SK-N-SH treated with all-trans-retinoic acid at 6 μM for 48 hours (cell line): ENCODE data around the gene SMYD4.

Source experiments
- ATAC-seq: fragments of 200-7000 bp; cut with Tn5 transposase; 3 replicates; pipeline ENCODE4 v1.9.1; 2020; ENCODE audit warnings: mild to moderate bottlenecking, moderate library complexity
- ARNTL ChIP-seq: fragments of 450-650 bp; formaldehyde crosslinking; IDR thresholded peaks from 2 replicates; pipeline ENCODE4 v1.5.0; 2020; ENCODE audit warnings: low read depth, mild to moderate bottlenecking, moderate library complexity, borderline replicate concordance
- GLIS3 ChIP-seq: fragments of 250-450 bp; sonication (Bioruptor Pico); IDR thresholded peaks from 2 replicates; pipeline ENCODE4 v1.5.0; 2020; ENCODE audit warnings: mild to moderate bottlenecking, moderate library complexity
- ISL1 ChIP-seq: fragments of 250-450 bp; sonication (Bioruptor Pico); IDR thresholded peaks from 2 replicates; pipeline ENCODE4 v2.1.2; 2022; ENCODE audit warnings: mild to moderate bottlenecking, moderate library complexity
- OSR1 ChIP-seq: fragments of 250-450 bp; sonication (Bioruptor Pico); IDR thresholded peaks from 2 replicates; pipeline ENCODE4 v1.8.0; 2022; ENCODE audit warnings: moderate library complexity, mild to moderate bottlenecking, inconsistent platforms
- PPARA ChIP-seq: fragments of 250-450 bp; sonication (Bioruptor Pico); IDR thresholded peaks from 2 replicates; pipeline ENCODE4 v1.5.0; 2020; ENCODE audit warnings: mild to moderate bottlenecking, borderline replicate concordance
- RARB ChIP-seq: fragments of 250-450 bp; sonication (Bioruptor Pico); IDR thresholded peaks from 2 replicates; pipeline ENCODE4 v1.8.0; 2021; ENCODE audit warnings: mild to moderate bottlenecking, moderate library complexity
- SNAI2 ChIP-seq: fragments of 250-450 bp; sonication (Bioruptor Pico); IDR thresholded peaks from 2 replicates; pipeline ENCODE4 v1.5.0; 2020; ENCODE audit warnings: mild to moderate bottlenecking, moderate library complexity
- TCF4 ChIP-seq: fragments of 250-450 bp; sonication (Bioruptor Pico); IDR thresholded peaks from 2 replicates; pipeline ENCODE4 v1.8.0; 2021; ENCODE audit warnings: mild to moderate bottlenecking, moderate library complexity, borderline replicate concordance
- TOX ChIP-seq: fragments of 250-450 bp; sonication (Bioruptor Pico); IDR thresholded peaks from 2 replicates; pipeline ENCODE4 v1.8.0; 2021; ENCODE audit warnings: mild to moderate bottlenecking, moderate library complexity, borderline replicate concordance
- ZNF565 ChIP-seq: fragments of 450-650 bp; formaldehyde crosslinking; conservative IDR thresholded peaks from 2 replicates; pipeline ENCODE4 v1.5.0; 2020; ENCODE audit warnings: low read depth, mild to moderate bottlenecking, moderate library complexity
- ZNF70 ChIP-seq: fragments of 450-650 bp; formaldehyde crosslinking; IDR thresholded peaks from 2 replicates; pipeline ENCODE4 v1.5.0; 2020; ENCODE audit warnings: mild to moderate bottlenecking, moderate library complexity
- ZNF8 ChIP-seq: fragments of 450-650 bp; formaldehyde crosslinking; IDR thresholded peaks from 2 replicates; pipeline ENCODE4 v1.5.0; 2020; ENCODE audit warnings: mild to moderate bottlenecking, moderate library complexity
- TF ChIP-seq, protein P1 (sequence below): fragments of 250-450 bp; sonication (Bioruptor Pico); IDR thresholded peaks from 2 replicates; pipeline ENCODE4 v1.8.0; 2021; ENCODE audit warnings: low read depth, mild to moderate bottlenecking, moderate library complexity, borderline replicate concordance
- TF ChIP-seq, protein P2 (sequence below): fragments of 250-450 bp; sonication (Bioruptor Pico); IDR thresholded peaks from 2 replicates; pipeline ENCODE4 v1.8.0; 2020; ENCODE audit warnings: mild to moderate bottlenecking, moderate library complexity, borderline replicate concordance
- TF ChIP-seq, protein P3 (sequence below): fragments of 250-450 bp; sonication (Bioruptor Pico); IDR thresholded peaks from 2 replicates; pipeline ENCODE4 v1.5.1; 2020; ENCODE audit warnings: low read depth, mild to moderate bottlenecking, moderate library complexity

The SMYD4 gene, protein sequence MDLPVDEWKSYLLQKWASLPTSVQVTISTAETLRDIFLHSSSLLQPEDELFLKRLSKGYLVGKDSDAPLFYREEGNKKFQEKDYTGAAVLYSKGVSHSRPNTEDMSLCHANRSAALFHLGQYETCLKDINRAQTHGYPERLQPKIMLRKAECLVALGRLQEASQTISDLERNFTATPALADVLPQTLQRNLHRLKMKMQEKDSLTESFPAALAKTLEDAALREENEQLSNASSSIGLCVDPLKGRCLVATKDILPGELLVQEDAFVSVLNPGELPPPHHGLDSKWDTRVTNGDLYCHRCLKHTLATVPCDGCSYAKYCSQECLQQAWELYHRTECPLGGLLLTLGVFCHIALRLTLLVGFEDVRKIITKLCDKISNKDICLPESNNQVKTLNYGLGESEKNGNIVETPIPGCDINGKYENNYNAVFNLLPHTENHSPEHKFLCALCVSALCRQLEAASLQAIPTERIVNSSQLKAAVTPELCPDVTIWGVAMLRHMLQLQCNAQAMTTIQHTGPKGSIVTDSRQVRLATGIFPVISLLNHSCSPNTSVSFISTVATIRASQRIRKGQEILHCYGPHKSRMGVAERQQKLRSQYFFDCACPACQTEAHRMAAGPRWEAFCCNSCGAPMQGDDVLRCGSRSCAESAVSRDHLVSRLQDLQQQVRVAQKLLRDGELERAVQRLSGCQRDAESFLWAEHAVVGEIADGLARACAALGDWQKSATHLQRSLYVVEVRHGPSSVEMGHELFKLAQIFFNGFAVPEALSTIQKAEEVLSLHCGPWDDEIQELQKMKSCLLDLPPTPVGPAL

DNA sequence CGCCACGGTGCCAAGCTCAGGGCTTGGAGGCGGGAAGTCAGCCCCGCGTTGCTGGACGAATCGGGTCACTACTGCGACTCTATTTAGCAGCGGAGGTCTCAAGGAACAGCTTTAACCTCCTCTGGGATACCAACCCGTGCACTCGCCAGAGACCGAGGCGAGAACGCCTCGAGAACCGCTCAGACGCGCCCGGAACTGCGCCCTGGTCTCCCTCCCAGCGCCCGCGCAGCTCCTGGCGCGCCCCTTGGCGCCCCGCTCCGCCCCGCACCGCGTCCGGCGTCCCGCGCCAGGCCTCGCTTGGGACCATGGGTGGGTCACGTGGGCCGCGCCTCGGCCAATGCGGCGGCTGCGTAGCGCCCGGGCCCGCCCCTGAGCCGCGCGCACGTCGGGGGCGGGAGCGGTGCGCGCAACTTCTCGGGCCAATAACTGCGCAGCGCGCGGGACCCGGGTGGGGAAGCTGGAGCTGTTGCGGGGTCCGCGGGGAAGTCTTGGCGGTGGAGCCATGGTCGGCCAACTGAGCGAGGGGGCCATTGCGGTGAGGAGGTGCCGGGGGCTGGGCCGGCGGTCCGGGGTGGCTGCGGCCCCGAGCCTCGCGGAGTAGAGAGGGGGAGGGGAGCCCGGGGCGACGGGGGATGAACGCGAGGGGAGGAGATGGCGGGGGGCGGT is at the start of gene SMYD4, which contains the start of gene RPA1:
SMYD4 (minus strand) TSS at position 311 of the 666 bp plus-strand sequence. CDS start 1,908 bp downstream, outside the sequence.
RPA1 (plus strand) TSS at position 414 of the 666 bp plus-strand sequence; CDS start at position 503, 89 bp downstream.
- TF ChIP-seq, protein P1, sequence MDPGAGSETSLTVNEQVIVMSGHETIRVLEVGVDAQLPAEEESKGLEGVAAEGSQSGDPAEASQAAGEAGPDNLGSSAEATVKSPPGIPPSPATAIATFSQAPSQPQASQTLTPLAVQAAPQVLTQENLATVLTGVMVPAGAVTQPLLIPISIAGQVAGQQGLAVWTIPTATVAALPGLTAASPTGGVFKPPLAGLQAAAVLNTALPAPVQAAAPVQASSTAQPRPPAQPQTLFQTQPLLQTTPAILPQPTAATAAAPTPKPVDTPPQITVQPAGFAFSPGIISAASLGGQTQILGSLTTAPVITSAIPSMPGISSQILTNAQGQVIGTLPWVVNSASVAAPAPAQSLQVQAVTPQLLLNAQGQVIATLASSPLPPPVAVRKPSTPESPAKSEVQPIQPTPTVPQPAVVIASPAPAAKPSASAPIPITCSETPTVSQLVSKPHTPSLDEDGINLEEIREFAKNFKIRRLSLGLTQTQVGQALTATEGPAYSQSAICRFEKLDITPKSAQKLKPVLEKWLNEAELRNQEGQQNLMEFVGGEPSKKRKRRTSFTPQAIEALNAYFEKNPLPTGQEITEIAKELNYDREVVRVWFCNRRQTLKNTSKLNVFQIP (CRISPR knock-in tag), result no peak
- TF ChIP-seq TOX (CRISPR knock-in tag), result no peak
- TF ChIP-seq ZNF8 (CRISPR knock-in tag), result no peak
- no peak for TF ChIP-seq GLIS3 (CRISPR knock-in tag)
- TF ChIP-seq OSR1 (CRISPR knock-in tag), result no peak
- no peak for TF ChIP-seq PPARA (CRISPR knock-in tag)
- TF ChIP-seq, protein P2, sequence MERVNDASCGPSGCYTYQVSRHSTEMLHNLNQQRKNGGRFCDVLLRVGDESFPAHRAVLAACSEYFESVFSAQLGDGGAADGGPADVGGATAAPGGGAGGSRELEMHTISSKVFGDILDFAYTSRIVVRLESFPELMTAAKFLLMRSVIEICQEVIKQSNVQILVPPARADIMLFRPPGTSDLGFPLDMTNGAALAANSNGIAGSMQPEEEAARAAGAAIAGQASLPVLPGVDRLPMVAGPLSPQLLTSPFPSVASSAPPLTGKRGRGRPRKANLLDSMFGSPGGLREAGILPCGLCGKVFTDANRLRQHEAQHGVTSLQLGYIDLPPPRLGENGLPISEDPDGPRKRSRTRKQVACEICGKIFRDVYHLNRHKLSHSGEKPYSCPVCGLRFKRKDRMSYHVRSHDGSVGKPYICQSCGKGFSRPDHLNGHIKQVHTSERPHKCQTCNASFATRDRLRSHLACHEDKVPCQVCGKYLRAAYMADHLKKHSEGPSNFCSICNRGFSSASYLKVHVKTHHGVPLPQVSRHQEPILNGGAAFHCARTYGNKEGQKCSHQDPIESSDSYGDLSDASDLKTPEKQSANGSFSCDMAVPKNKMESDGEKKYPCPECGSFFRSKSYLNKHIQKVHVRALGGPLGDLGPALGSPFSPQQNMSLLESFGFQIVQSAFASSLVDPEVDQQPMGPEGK (CRISPR knock-in tag), result no peak
- TF ChIP-seq SNAI2 (CRISPR knock-in tag), result no peak
- TF ChIP-seq ZNF565 (CRISPR knock-in tag), result no peak
- peak; percentile 100 for ATAC-seq

DNA sequence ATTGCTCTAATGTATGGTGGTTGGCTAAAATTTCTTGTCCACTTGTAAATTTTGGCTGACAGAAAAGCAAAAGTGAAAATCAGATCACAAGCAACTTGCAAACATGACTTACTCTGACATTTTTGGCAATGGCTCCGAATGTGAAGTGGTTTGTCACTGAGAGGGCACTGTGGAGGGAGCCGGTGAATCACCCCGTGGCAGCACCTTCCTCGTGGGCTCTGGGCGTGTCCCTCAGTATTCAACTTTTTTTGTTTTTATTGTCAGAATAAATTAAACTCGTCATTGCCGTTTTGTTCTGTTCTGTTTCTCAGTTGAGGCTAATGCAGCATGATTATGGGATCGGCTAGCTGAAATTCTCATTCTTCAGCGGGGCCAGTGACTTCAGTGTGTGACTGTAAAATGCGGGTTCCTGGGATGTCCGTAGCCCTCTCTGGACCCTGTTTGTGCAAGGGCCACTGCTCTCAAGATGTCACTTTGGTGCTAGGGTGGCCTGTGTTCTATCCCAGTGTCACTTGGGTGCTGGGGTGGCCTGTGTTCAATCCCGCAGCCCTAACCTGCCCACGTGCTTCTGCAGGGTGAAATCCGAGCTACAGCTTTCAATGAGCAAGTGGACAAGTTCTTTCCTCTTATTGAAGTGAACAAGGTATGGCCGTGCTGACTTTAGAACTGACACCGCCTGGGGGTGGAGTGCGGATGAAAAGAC is 48.9 kb upstream of the SMYD4 start:
- TF ChIP-seq, protein P1 (CRISPR knock-in tag), result no peak
- TF ChIP-seq SNAI2 (CRISPR knock-in tag) (no peak), ISL1 (CRISPR knock-in tag) (no peak), ZNF70 (no peak)
- ATAC-seq, result no peak

DNA sequence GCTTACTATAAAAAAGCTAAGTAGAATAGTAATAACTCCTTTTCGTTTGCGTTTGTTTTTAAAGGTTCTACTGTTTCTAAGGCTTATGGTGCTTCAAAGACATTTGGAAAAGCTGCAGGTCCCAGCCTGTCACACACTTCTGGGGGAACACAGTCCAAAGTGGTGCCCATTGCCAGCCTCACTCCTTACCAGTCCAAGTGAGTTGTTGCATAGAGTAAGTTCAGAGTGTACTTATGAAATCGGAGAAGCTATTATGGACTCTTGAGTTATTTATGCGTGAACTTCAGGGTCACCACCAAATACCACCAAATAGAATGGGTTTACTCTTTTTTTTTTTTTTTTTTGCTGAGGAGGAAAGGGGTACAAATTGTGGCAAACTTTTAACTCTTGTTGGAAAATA is 45.9 kb upstream of the SMYD4 start:
- TF ChIP-seq ZNF565 (CRISPR knock-in tag), result no peak
- no peak for TF ChIP-seq TOX (CRISPR knock-in tag)
- TF ChIP-seq, protein P3, sequence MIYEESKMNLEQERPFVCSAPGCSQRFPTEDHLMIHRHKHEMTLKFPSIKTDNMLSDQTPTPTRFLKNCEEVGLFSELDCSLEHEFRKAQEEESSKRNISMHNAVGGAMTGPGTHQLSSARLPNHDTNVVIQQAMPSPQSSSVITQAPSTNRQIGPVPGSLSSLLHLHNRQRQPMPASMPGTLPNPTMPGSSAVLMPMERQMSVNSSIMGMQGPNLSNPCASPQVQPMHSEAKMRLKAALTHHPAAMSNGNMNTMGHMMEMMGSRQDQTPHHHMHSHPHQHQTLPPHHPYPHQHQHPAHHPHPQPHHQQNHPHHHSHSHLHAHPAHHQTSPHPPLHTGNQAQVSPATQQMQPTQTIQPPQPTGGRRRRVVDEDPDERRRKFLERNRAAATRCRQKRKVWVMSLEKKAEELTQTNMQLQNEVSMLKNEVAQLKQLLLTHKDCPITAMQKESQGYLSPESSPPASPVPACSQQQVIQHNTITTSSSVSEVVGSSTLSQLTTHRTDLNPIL (CRISPR knock-in tag), result no peak
- no peak for TF ChIP-seq ARNTL (CRISPR knock-in tag)
- TF ChIP-seq RARB (CRISPR knock-in tag), result no peak
- no peak for ATAC-seq

DNA sequence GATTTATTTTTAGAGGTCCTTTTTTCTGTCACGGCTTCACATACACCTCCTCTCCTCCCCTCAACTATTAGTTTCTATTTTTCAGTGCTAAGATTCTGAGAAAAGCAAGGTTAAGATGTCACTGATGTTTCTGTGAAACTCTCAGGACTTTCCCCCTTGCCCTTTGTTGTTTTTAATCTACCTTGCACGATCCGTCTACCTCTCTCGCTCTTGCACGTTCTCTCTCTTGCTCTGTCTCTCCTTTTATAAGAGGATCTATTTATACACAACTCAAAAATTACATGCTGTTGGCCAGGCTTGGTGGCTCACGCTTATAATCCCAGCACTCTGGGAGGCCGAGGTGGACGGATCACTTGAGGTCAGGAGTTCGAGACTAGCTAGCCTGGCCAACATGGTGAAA is 43.7 kb upstream of the SMYD4 start:
- no peak for ATAC-seq
- TF ChIP-seq, protein P3 (CRISPR knock-in tag), result no peak
- no peak for TF ChIP-seq ZNF8 (CRISPR knock-in tag)
- no peak for TF ChIP-seq TCF4 (CRISPR knock-in tag)
- TF ChIP-seq, all 23 proteins: peak for 0
